Measurements from ENCODE around the gene ADCY2.

Gene ADCY2

GRCh38 chr5:7794311-7794710 is 398.4 kb downstream of the ADCY2 start:
- DNase-seq (ENCODE audit: low read depth): no peak
- H3K4me3 ChIP-seq (ENCODE audit: low read length): no peak overlapping the region

GRCh38 chr5:7794823-7795222 is 398.9 kb downstream of the ADCY2 start:
- H3K4me3 ChIP-seq (ENCODE audit: low read length): no peak overlapping the region
- no peak for DNase-seq (ENCODE audit: low read depth)
- no peak for TF ChIP-seq CTCF (IDR thresholded peaks at IDR 0.05; ENCODE audit: insufficient read depth, low read depth, low read length, missing control alignments)

More at GRCh38 chr5:7794311-7794710, 398.4 kb downstream of the ADCY2 start:
- TF ChIP-seq CTCF (IDR thresholded peaks at IDR 0.05; ENCODE audit: insufficient read depth, low read depth, low read length, missing control alignments): no peak

- no peak for DNase-seq (ENCODE audit: low read depth)
- no peak for TF ChIP-seq CTCF (IDR thresholded peaks at IDR 0.05; ENCODE audit: insufficient read depth, low read depth, low read length, missing control alignments)
- no peak overlapping the region for H3K4me3 ChIP-seq (ENCODE audit: low read length)
Observed at GRCh38 chr5:7795306-7795705, 399.4 kb downstream of the ADCY2 start.

- H3K4me3 ChIP-seq (ENCODE audit: low read length): no peak overlapping the region
- no peak for DNase-seq (ENCODE audit: low read depth)
- no peak for TF ChIP-seq CTCF (IDR thresholded peaks at IDR 0.05; ENCODE audit: insufficient read depth, low read depth, low read length, missing control alignments)
Observed at GRCh38 chr5:7801891-7802614, 406.1 kb downstream of the ADCY2 start.

GRCh38 chr5:7802855-7803254 is 406.9 kb downstream of the ADCY2 start:
- H3K4me3 ChIP-seq (ENCODE audit: low read length): no peak overlapping the region
- no peak for TF ChIP-seq CTCF (IDR thresholded peaks at IDR 0.05; ENCODE audit: insufficient read depth, low read depth, low read length, missing control alignments)
- peak; percentile 23 for DNase-seq (ENCODE audit: low read depth)

GRCh38 chr5:7803937-7804336 is 408.0 kb downstream of the ADCY2 start:
- TF ChIP-seq CTCF (IDR thresholded peaks at IDR 0.05; ENCODE audit: insufficient read depth, low read depth, low read length, missing control alignments): no peak
- no peak overlapping the region for H3K4me3 ChIP-seq (ENCODE audit: low read length)
- no peak for DNase-seq (ENCODE audit: low read depth)

GRCh38 chr5:7805379-7805778 is 409.4 kb downstream of the ADCY2 start:
- TF ChIP-seq CTCF (IDR thresholded peaks at IDR 0.05; ENCODE audit: insufficient read depth, low read depth, low read length, missing control alignments): no peak
- DNase-seq (ENCODE audit: low read depth): no peak
- no peak overlapping the region for H3K4me3 ChIP-seq (ENCODE audit: low read length)

All from epithelial cell of esophagus (primary cell).